Astrocyte (in vitro differentiated cells and primary cell): Measurements from ENCODE around the gene GLRA3.

Experiments
- CTCF ChIP-seq: IDR thresholded peaks from 2 replicates; pipeline ENCODE4 v1.5.1; 2011; ENCODE audit warnings: low read depth, mild to moderate bottlenecking, inconsistent platforms, low read length, moderate library complexity; ENCODE audit not compliant: insufficient read depth
- EZH2 ChIP-seq: IDR thresholded peaks from 2 replicates; pipeline ENCODE4 v1.6.1; 2012; ENCODE audit warnings: mild to moderate bottlenecking, low read length, inconsistent platforms; ENCODE audit not compliant: insufficient read depth

GRCh38 chr4:174742561-174742960 lies 86.5 kb downstream of the GLRA3 start:
- TF ChIP-seq CTCF (no peak), EZH2 (no peak)
